SJSA1 (cell line): ENCODE results near the gene KERA. TPM values are rescaled to one million over a fixed set of nuclear protein-coding genes. Genes with fewer than 3 reads are reported as not detected.

Source experiments
- DNase-seq, 2 experiments: peaks; one replicate each; pipeline ENCODE4 v3.0.0-alpha.2; 2015 to 2020; ENCODE audit warnings: low spot score in 2 of 2, low read depth in 1 of 2
- H3K27ac ChIP-seq: fragments of 250-450 bp; sonication (Bioruptor Pico); 2 replicates; pipeline ENCODE4 v1.5.1; 2020; ENCODE audit warnings: mild to moderate bottlenecking, moderate library complexity
- H3K27me3 ChIP-seq: fragments of 250-450 bp; sonication (Bioruptor Pico); replicated peaks from 2 replicates; pipeline ENCODE4 v1.5.1; 2020; ENCODE audit warnings: mild to moderate bottlenecking, moderate library complexity
- H3K36me3 ChIP-seq: fragments of 250-450 bp; sonication (Bioruptor Pico); 2 replicates; pipeline ENCODE4 v1.5.1; 2020; ENCODE audit warnings: mild to moderate bottlenecking
- H3K4me1 ChIP-seq: fragments of 250-450 bp; sonication (Bioruptor Pico); replicated peaks from 2 replicates; pipeline ENCODE4 v1.6.1; 2021; ENCODE audit warnings: mild to moderate bottlenecking
- H3K4me3 ChIP-seq: fragments of 250-450 bp; sonication (Bioruptor Pico); 2 replicates; pipeline ENCODE4 v1.5.1; 2020; ENCODE audit warnings: mild to moderate bottlenecking
- H3K9me3 ChIP-seq: fragments of 250-450 bp; sonication (Bioruptor Pico); replicated peaks from 2 replicates; pipeline ENCODE4 v1.5.1; 2020; ENCODE audit warnings: mild to moderate bottlenecking
- total RNA-seq: library from RNA; depleted of rRNA; stranded (reverse); fragments of >200 nt; shearing (Covaris generic); gene quantifications from 2 replicates; pipeline ENCODE4 v1.2.3, GENCODE V29; 2014; rRNA removed

The KERA gene
- total RNA-seq, 1 experiment from 2014 or later, result 72.5 TPM

DNA sequence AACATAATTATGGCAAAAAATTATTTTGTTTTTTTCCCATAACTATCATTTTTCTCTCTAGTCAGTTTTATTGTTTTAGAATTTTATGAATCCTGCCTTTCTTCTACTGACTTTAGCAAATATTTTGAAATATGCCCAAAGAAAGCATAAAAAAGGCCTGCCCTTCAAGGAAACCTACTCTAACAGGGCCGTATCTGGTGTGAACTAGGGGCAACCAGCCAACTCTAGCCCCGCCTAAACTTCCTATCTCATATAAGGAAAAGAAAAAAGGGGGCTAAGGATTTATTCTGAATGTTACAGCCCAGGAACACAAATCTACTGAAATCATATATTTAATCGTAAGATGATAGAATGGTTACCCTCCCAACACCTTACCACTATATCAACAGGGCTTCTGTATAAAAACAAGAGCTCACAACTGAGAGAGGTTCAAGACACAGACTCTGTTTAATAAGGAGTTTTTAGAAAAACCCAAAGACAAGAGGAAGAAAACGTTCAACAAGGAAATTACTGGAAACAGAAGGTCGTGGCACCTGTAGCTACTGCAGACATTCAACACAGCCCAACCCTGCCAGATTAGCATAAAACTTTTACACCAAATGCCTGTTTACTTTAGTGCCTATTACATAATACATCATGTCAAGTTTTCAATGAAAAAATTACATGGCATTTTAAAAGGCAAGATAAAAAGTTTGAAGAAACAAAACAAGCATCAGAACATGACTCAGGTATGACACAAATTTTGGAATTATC, 40.1 kb downstream of the KERA start:
- H3K4me3 ChIP-seq, result no peak overlapping the region
- no peaks in the 10 kb centered on the region for H3K36me3 ChIP-seq
- H3K27me3 ChIP-seq, result no peaks in the 10 kb centered on the region
- peaks cover 4% of the 10 kb centered on the region; the same call in 1 of the 2 replicates for H3K9me3 ChIP-seq
- DNase-seq, result peak in 1 of 2 experiments; percentile 66
- no peaks in the 10 kb centered on the region; the same call in 1 of the 2 replicates for H3K4me1 ChIP-seq
- no peak overlapping the region for H3K27ac ChIP-seq

DNA sequence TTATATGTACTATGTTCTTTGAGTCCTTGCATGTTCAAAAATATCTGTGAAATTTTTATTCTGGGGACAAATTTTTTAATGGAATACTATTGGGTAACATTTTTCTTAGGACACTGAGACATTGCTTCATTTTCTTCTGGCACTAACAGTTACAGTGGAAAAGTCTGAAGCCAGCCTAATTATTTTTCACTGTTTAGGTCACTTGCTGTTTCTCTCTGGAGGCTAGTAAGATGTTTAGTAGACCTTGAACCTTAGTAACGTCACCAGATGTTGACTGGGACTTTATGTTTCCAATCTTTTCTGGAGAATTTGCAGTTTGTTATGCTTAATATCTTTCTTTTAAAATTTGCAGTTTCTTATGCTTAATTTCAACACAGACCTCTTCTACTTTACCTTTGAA, 40.8 kb downstream of the KERA start:
- Histone ChIP-seq H3K4me1 (no peaks in the 10 kb centered on the region), H3K27ac (no peak overlapping the region), H3K4me3 (no peak overlapping the region), H3K36me3 (no peaks in the 10 kb centered on the region), H3K9me3 (peaks cover 4% of the 10 kb centered on the region; the same call in 1 of the 2 replicates), H3K27me3 (no peaks in the 10 kb centered on the region)
- no peak for DNase-seq

GRCh38 chr12:91009319-91009950, 48.4 kb downstream of the KERA start:
- peaks cover 8% of the 10 kb centered on the region for H3K4me1 ChIP-seq
- no peak overlapping the region for H3K27ac ChIP-seq
- H3K36me3 ChIP-seq, result no peaks in the 10 kb centered on the region
- no peaks in the 10 kb centered on the region for H3K27me3 ChIP-seq
- no peak overlapping the region for H3K4me3 ChIP-seq
- H3K9me3 ChIP-seq, result no peaks in the 10 kb centered on the region; the same call in 1 of the 2 replicates
- DNase-seq, result peak in 1 of 2 experiments; percentile 86

GRCh38 chr12:91007531-91008290, 50.1 kb downstream of the KERA start:
- peaks cover 8% of the 10 kb centered on the region for H3K4me1 ChIP-seq
- peak in 1 of 2 experiments; percentile 76 for DNase-seq
- no peak overlapping the region for H3K27ac ChIP-seq
- no peaks in the 10 kb centered on the region for H3K27me3 ChIP-seq
- no peaks in the 10 kb centered on the region for H3K36me3 ChIP-seq
- H3K9me3 ChIP-seq, result no peaks in the 10 kb centered on the region; the same call in 1 of the 2 replicates
- H3K4me3 ChIP-seq, result no peak overlapping the region

DNA sequence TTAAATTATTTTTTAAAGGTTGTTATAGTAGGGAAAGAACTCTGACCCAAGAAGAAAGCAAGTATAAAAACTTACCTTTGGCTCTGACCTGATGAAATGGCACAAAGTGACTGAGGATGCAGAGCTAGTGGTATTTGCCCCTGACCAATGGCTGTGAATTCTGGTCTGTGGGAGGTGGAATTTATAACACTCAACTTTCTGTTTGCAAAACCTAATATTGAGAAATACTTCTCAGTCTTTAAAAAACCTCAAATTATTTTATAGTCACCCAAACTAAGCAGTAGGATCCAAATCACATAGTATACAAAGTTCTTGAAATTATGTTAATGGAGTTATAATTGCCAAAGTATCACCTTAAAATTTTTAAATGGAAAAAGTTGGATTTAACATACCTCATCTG, 53.0 kb downstream of the KERA start, which contains the start of gene EPYC:
EPYC (minus strand) TSS at position 101 of the 400 bp plus-strand sequence. CDS start 2,407 bp downstream, outside the sequence.
- H3K4me1 ChIP-seq, result peaks cover 14% of the 10 kb centered on the region
- no peaks in the 10 kb centered on the region for H3K36me3 ChIP-seq
- H3K4me3 ChIP-seq, result no peak within 1 kb of the TSS
- no peak for DNase-seq
- H3K27ac ChIP-seq, result no peak within 1 kb of the TSS
- H3K9me3 ChIP-seq, result no peaks in the 10 kb centered on the region; the same call in 1 of the 2 replicates
- H3K27me3 ChIP-seq, result no peaks in the 10 kb centered on the region

- H3K9me3 ChIP-seq, result no peaks in the 10 kb centered on the region; the same call in 1 of the 2 replicates
- no peak overlapping the region for H3K27ac ChIP-seq
These were observed 54.1 kb downstream of the KERA start for GRCh38 chr12:91003737-91004136.

GRCh38 chr12:91001306-91001705, 56.5 kb downstream of the KERA start:
- Histone ChIP-seq H3K4me3 (no peak overlapping the region), H3K27ac (no peak overlapping the region), H3K36me3 (no peaks in the 10 kb centered on the region), H3K27me3 (no peaks in the 10 kb centered on the region), H3K9me3 (no peaks in the 10 kb centered on the region), H3K4me1 (peaks cover 6% of the 10 kb centered on the region)
- no peak for DNase-seq

More at GRCh38 chr12:91003737-91004136, 54.1 kb downstream of the KERA start:
- Histone ChIP-seq H3K4me1 (peaks cover 6% of the 10 kb centered on the region), H3K36me3 (no peaks in the 10 kb centered on the region), H3K27me3 (no peaks in the 10 kb centered on the region), H3K4me3 (no peak overlapping the region)
- no peak for DNase-seq

Other genes starting within 250 kb of the KERA start
- not detected in 2 replicates for gene CCER1, start 102.8 kb downstream of the KERA start, total RNA-seq
- 0.05 TPM in 1 of 2 replicates, not detected in the other for gene EPYC, start 53.1 kb downstream of the KERA start, total RNA-seq
- 505 and 812 TPM in 2 replicates for gene LUM, start 53.5 kb upstream of the KERA start, total RNA-seq
- 37.2 and 71.4 TPM in 2 replicates for gene DCN, start 124.8 kb upstream of the KERA start, total RNA-seq